Measurements from ENCODE around the gene RUBCNL.
A peak's percentile ranks its signal among the peaks of the same experiment; 100 is the strongest.
"Not testable (repeated sequence)": the region's sequence is repeated elsewhere in the genome, so short reads cannot be mapped to it uniquely, and the experiment has no call there.

Gene RUBCNL

GRCh38 chr13:46373623-46374022 lies 13.4 kb downstream of the RUBCNL start:
- no peak for DNase-seq

DNA sequence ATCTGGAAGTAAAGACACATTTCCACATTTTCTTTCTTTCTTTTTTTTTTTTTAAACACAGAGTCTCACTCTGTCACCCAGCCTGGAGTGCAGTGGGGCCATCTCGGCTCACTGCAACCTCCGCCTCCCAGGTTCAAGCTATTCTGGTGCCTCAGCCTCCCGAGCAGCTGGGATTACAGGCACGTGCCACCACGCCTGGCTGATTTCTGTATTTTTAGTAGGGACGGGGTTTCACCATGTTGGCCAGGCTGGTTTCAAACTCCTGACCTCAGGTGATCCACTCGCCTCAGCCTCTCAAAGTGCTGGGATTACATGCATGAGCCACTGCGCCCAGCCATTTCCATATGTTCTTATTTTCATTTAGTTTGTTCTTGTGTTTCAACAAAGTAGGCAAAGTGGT lies 14.1 kb downstream of the RUBCNL start:
- not testable (repeated sequence) for DNase-seq

DNA sequence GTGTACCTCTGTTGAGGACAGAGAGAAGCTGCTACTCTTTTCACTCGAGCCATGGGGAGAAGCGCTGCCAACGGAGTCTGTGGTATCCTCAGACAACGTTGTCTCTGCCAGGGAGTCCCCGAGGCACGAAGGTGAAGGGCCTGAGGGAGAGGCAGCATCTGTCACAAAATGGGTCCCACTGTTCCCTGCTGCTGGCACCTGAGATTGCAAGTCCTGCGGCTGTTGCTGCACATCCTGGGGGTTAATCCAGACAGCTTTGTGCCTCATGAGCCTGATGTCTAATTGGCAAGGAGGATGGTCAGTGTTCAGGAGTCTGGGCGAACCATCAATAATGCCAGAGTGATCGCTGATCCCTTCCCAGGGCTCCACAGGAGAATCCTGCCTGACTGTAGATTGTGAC lies 15.0 kb downstream of the RUBCNL start:
- DNase-seq, result no peak

GRCh38 chr13:46369506-46370277 lies 17.4 kb downstream of the RUBCNL start:
- no peak for DNase-seq

DNA sequence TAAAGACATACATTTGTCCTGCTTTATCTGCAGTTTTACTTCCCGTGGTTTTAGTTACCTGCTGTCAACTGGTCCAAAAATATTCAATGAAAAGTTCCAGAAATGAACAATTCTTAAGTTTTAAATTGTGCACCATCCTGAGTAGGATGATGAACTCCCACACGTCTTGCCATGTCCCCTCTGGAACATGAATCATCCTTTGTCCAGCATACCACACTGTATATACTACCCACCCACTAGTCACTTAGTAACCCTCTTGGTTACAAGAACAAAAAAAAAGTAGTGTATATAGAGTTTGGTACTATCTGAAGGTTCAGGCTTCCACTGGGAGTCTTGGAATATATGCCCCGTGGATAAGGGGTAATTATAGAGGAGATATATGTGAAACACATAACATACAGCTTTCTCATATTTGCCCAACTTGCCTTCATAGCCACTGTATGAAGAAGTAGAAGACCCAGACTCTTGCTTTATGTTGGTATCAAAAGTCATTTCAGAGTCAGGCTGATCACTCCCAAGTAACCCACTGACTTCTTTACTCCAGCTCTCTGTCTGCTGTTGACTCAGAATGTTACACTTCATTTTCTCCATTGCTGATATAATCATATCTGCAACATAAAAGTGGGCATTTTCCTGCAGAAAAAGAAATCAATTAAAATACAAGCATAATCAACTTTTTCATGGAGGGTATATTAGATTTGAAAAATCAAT lies 19.3 kb downstream of the RUBCNL start:
- no peak for DNase-seq

DNA sequence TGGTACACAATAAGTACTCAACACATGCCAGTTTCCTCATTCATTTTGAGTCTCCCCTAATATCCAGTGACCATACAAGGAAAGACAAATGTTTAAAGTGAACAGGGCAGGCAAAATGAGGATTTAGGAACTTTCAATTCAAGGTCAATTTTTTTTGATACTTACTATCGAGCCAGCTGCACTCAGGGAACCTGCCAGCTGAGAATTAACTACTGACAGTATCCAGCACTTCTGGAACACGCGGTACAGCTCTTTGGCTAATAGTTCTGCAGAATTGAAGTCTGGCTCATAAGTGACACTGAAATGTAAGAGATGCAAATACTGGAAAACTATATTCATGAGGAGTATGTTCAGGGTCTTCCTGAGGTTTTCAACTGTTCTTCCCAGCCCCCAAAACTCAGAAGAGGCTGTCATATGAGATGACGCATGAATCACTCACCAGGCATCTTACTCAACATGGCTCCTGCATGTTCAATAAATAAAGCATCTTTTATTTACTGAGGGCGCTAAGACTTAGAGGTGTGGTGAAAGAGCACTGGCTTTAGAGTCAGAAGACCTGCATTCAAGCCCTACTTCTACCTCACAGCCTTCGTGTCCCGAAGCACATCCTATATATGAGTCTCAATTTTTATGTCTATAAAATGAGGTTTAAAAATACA lies 25.6 kb downstream of the RUBCNL start:
- no peak for DNase-seq

DNA sequence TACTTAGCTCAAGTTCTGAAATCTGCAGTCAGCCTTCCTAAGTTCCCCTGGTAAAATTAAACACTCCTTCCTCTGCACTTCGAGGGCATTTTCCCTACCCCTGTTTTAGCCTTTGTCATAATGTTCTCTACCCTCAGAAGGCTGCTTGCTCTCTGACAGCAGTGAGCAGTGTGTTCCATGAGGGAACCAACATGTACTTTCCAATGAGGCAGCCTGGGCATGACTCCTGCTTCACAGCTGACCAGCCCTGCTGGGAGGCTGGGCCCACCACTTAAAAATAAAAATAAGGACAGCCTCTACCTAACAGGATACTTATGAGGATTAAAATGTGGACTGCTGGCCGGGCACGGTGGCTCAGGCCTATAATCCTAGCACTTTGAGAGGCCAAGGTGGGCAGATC lies 26.4 kb downstream of the RUBCNL start:
- DNase-seq, result no peak

GRCh38 chr13:46359714-46360113 lies 27.3 kb downstream of the RUBCNL start:
- DNase-seq, result no peak

DNA sequence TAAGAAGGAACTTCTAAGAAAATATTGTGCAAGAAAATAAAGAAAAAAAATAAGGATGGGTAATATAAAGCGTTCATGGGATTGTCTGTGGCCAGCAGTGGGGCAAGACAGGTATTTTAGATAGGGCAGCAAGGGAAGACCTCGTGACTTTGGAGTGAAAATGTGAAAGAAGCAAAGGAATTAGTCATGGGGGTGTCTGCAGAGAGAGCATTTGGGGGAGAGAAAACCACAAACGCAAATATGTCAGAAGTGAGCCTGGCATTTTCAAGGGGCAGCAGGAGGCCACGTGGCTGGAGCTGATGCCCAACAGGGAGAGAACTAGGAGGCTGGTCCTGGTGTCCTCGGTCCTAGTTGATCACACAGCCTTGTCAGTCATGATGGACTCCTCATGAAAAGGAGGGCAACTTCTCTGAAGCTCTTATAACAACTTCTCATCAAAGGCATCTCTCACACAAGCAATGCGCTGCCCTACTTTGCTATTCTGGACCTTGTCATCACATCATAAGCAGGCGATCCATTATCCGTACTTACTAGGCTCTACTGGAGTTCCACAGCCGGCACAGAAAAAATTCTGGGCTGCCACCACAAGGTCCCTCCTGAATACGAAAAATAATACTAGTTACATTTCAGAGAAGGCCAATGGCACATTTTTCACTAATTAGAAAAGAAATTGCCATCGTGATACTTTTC lies 31.0 kb downstream of the RUBCNL start:
- DNase-seq, result no peak

GRCh38 chr13:46355088-46355468 lies 32.0 kb downstream of the RUBCNL start:
- DNase-seq, result no peak

GRCh38 chr13:46354156-46355087 lies 32.6 kb downstream of the RUBCNL start:
- no peak for DNase-seq

- no peak for DNase-seq
Observed at GRCh38 chr13:46352805-46353204, 34.2 kb downstream of the RUBCNL start.

GRCh38 chr13:46350003-46350402 lies 37.0 kb downstream of the RUBCNL start:
- no peak for DNase-seq

DNA sequence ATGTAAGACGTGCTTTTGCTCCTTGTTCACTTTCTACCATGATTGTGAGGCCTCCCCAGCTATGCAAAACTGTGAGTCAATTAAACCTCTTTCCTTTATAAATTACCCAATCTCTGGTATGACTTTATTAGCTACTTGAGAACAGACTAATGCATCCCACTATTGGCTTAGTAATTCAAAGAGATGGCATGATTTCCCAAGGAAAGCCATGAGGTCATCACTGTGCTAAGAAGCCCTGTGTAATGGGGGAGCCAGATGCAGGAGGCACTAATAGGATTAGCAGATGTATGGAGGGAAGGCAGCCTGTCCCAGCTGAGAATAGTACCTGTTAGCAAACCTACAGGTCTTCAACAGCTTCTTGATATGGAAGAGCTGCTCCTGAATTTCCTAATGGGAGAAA lies 38.1 kb downstream of the RUBCNL start:
- DNase-seq, result peak; percentile 81

DNA sequence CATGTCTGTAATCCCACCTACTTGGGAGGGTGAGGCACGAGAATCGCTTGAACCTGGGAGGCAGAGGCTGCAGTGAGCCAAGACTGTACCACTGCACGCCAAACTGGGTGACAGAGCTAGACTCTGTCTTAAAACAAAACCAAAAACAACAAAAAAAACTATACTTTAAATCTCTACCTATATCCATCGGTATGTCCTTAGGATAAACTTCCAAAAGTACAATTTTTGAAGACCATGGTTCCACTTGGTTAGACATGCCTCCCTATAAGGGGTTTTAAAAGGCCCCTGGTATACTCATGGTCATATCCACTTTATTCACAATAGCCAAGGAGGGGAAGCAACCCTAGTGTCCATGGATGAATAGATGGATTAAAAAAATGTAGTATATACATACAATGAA lies 39.8 kb downstream of the RUBCNL start:
- DNase-seq, result no peak

GRCh38 chr13:46345866-46346265 lies 41.2 kb downstream of the RUBCNL start:
- no peak for DNase-seq

- peak; percentile 61 for DNase-seq
Observed at GRCh38 chr13:46345398-46345797, 41.7 kb downstream of the RUBCNL start.

DNA sequence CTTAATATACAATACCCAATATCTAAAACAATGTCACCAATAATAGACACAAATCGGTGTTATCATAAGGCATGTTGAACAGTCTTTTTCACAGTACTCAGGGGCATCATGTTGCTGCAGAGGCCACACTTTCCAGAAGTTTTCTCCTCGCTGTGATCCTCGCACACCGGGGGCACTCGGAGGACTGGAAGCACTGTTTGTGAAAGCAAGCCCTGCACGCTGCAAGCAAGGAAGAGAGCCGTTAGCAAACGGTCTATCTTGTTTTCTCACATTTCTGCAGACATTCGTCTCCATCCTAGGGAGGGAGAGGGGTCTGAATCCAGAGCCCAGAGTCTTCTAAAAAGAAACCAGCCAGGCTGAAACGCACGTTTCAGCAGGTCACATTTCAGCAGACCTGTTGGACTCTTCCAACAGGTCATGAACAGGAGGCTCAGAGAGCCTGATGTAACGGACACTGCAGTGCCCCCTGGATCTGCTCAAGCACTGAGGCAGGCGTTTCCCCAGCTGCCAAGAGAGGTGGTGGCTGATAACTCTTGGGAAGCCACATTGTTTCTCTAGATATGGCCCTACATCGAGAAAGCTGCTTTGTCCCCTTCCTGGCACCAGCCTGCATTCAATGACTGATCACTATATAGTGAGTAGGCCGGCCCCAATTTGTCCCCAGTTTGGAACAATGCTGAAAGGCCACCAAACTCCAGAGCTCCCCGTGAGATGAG lies 43.6 kb downstream of the RUBCNL start:
- DNase-seq, result no peak

GRCh38 chr13:46342538-46342937 lies 44.5 kb downstream of the RUBCNL start:
- DNase-seq, result no peak

DNA sequence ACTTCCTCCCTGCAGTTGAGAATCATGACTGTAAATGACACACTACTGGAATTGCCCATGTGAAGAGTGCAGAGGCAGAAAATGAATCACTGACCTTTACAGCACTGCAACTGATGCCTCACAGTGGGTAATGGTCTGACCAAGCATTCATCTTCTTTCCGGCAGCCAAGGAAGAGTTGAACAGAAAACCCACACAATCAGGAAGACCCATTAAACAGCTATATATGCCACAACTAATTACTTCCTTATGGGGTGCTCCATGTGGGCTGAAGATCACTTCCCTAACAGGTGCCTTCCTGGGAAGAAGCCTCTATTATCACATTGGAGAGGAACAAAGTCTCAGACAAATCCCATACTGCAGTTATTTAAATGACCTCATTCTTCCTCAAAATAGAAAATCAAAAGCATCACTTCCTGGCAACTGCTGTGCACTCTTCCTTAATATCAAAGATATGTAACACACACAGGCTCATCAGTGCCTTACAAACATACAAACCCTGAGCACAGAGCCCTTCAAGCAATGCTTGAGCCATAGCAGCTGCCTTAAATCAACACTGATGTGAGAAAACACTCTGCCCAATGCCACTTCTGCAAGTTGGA lies 45.8 kb downstream of the RUBCNL start:
- DNase-seq, result no peak

DNA sequence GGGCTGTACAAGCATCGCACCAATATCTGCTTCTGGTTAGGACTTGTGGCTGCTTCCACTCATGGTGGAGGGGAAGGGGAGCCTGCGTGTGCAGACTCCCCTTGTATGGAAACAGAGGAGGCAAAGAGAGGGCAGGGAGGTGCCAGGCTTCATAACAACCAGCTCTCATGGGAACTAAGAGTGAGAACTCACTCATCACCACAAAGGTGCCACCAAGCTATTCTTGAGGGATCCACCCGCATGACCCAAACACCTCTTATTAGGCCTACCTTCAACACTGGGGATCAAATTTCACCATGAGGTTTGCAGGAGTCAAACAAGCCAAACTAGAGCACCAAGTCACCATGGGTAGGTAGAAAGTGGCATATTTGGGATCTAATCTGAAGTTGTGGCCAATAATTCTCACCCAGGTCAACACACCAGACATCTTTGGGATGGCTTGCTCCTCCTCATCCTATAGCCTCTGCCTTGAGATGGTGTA lies 46.4 kb downstream of the RUBCNL start:
- DNase-seq, result no peak
